Sigmoid colon (tissue), 7 donors: ENCODE measurements around the gene ADAM8. TPM values are rescaled to one million over a fixed set of nuclear protein-coding genes. Genes with fewer than 3 reads are reported as not detected.

ENCODE experiments used
- DNase-seq: peaks from one replicate; pipeline ENCODE4 v3.0.0-alpha.2; 2019
- H3K27ac ChIP-seq, 4 donors: fragments of 200-600 bp; sonication (generic); one replicate each; pipeline ENCODE4 v1.5.1; 2016 to 2019; ENCODE audit warnings: mild to moderate bottlenecking in 1 of 4
- H3K27me3 ChIP-seq, 3 donors: fragments of 200-600 bp; sonication (generic); one replicate each; pipeline ENCODE4 v1.5.1; 2019; ENCODE audit warnings: mild to moderate bottlenecking in 1 of 3
- H3K36me3 ChIP-seq, 4 donors: fragments of 200-600 bp; sonication (generic); one replicate each; pipeline ENCODE4 v1.5.1; 2016 to 2019
- H3K4me1 ChIP-seq, 4 donors: fragments of 200-600 bp; sonication (generic); one replicate each; pipeline ENCODE4 v1.5.1; 2017 to 2019
- H3K4me3 ChIP-seq, 4 donors: fragments of 200-600 bp; sonication (generic); one replicate each; pipeline ENCODE4 v1.5.1; 2017 to 2019; ENCODE audit warnings: mild to moderate bottlenecking in 2 of 4, moderate library complexity in 1 of 4
- H3K9me3 ChIP-seq, 4 donors: fragments of 200-600 bp in 3 of 4; sonication (generic) in 3 of 4; one replicate each; pipeline versions ENCODE4 v1.5.1 to v1.6.1; 2013 to 2019
- CTCF ChIP-seq, 4 experiments: fragments of 450-650 bp in 3 of 4; fragments of 200-600 bp in 1 of 4; IDR thresholded peaks; one replicate each; pipeline ENCODE4 v1.5.1; 2016 to 2019; ENCODE audit warnings: antibody characterized with exemption in 4 of 4, mild to moderate bottlenecking in 3 of 4, moderate library complexity in 2 of 4
- EP300 ChIP-seq, 4 donors: sonication (generic); formaldehyde crosslinking; IDR thresholded peaks; one replicate each; pipeline ENCODE4 v1.6.1; 2017; ENCODE audit warnings: antibody characterized with exemption in 4 of 4
- POLR2A ChIP-seq, 2 donors: fragments of 450-650 bp; IDR thresholded peaks; one replicate each; pipeline ENCODE4 v1.6.1; 2016; ENCODE audit warnings: antibody characterized with exemption in 2 of 2, mild to moderate bottlenecking in 2 of 2, moderate library complexity in 2 of 2
- POLR2AphosphoS5 ChIP-seq, 4 donors: sonication (generic); formaldehyde crosslinking; IDR thresholded peaks; one replicate each; pipeline ENCODE4 v1.6.1; 2017; ENCODE audit warnings: antibody characterized with exemption in 4 of 4
- WGBS, 2 donors: extraction: QIAGEN DNeasy Blood & Tissue Kit; methylation state at CpG; one replicate each; pipeline ENCODE4 v1.1.7; 2013; 5-methylcytosine and 5-hydroxymethylcytosine counted together
- intact Hi-C: fragments of 100-400 bp; cut with DNase I; formaldehyde crosslinking; loops from one replicate; pipeline ENCODE4 v1.15.1; 2023
- polyA plus RNA-seq, 3 donors: library from polyadenylated mRNA; stranded (reverse); fragments of 200-250 nt; gene quantifications; one replicate each; pipeline ENCODE4 v1.2.3, GENCODE V29; 2013
- total RNA-seq, 4 donors: library from RNA; depleted of rRNA; stranded (reverse); fragments of >200 nt; gene quantifications; one replicate each; pipeline ENCODE4 v1.1.0, GENCODE V29; 2016
- donor health status: healthy with polysubstance abuse.
- donor health status: Bipolar disorder and iron deficiency.
- donor health status: healthy.

ADAM8 gene
- total and polyA plus RNA-seq, 7 donors = 0.36 to 8.9 (median 1.2) TPM

GRCh38 chr10:133213641-133214467 is 62.8 kb downstream of the ADAM8 start:
- H3K4me1 ChIP-seq = no peaks in the 10 kb centered on the region
- peaks cover 0 to 20% (median 0%) of the 10 kb centered on the region in 3 donors for H3K27me3 ChIP-seq
- H3K9me3 ChIP-seq = no peaks in the 10 kb centered on the region
- H3K4me3 ChIP-seq = no peak overlapping the region
- WGBS, 2 donors = 77 to 89% methylated on average over 32 of the region's 32 CpGs
- intact Hi-C loops = no loop called here
- TF ChIP-seq CTCF (IDR thresholded peaks at IDR 0.05) (no peak), POLR2AphosphoS5 (IDR thresholded peaks at IDR 0.05) (no peak), POLR2A (IDR thresholded peaks at IDR 0.05) (no peak), EP300 (IDR thresholded peaks at IDR 0.05) (no peak)
- H3K36me3 ChIP-seq = no peaks in the 10 kb centered on the region
- no peak for DNase-seq
- no peak overlapping the region for H3K27ac ChIP-seq

GRCh38 chr10:133212853-133213494 is 63.7 kb downstream of the ADAM8 start:
- no peak for DNase-seq
- no peaks in the 10 kb centered on the region for H3K36me3 ChIP-seq
- intact Hi-C loops = no loop called here
- no peak overlapping the region for H3K4me3 ChIP-seq
- peaks cover 0 to 18% (median 0%) of the 10 kb centered on the region in 3 donors for H3K27me3 ChIP-seq
- H3K4me1 ChIP-seq = no peaks in the 10 kb centered on the region
- no peaks in the 10 kb centered on the region for H3K9me3 ChIP-seq
- no peak for TF ChIP-seq CTCF (IDR thresholded peaks at IDR 0.05)
- H3K27ac ChIP-seq = no peak overlapping the region
- 80 to 88% methylated on average over 20 of the region's 20 CpGs for WGBS, 2 donors

Other genes with a start within 250 kb of the ADAM8 start
- gene ADGRA1, start 188.9 kb downstream of the ADAM8 start, total RNA-seq = under 1 TPM in 3 of 4 donors, not detected in 1; under 0.01 to 0.28 (median 0.14) TPM
- gene ADGRA1, start 188.9 kb downstream of the ADAM8 start, polyA plus RNA-seq = under 1 TPM in 1 of 3 donors, not detected in 2; 0.03 TPM
- gene KNDC1, start 116.6 kb downstream of the ADAM8 start, total RNA-seq = 1 to 10 TPM in 1 of 4 donors, under 1 TPM in 3; 0.16 to 1.9 (median 0.52) TPM
- gene KNDC1, start 116.6 kb downstream of the ADAM8 start, polyA plus RNA-seq = under 1 TPM in 2 of 3 donors, not detected in 1; under 0.01 to 0.15 TPM
- gene UTF1, start 46.7 kb downstream of the ADAM8 start, total RNA-seq = not detected
- not detected for gene UTF1, start 46.7 kb downstream of the ADAM8 start, polyA plus RNA-seq
- 1 to 10 TPM in 2 of 4 donors, under 1 TPM in 2; 0.66 to 1.4 (median 0.95) TPM for gene VENTX, start 39.0 kb downstream of the ADAM8 start, total RNA-seq
- gene VENTX, start 39.0 kb downstream of the ADAM8 start, polyA plus RNA-seq = under 1 TPM in 1 of 3 donors, not detected in 2; 0.36 TPM
- 10 to 100 TPM; 25.8 to 33.5 (median 30.2) TPM for gene TUBGCP2, start 32.0 kb upstream of the ADAM8 start, total RNA-seq
- gene TUBGCP2, start 32.0 kb upstream of the ADAM8 start, polyA plus RNA-seq = 10 to 100 TPM; 13.8 to 51.1 (median 26.6) TPM
- 10 to 100 TPM; 42.8 to 53.6 (median 45.1) TPM for gene ZNF511, start 32.0 kb upstream of the ADAM8 start, total RNA-seq
- gene ZNF511, start 32.0 kb upstream of the ADAM8 start, polyA plus RNA-seq = 10 to 100 TPM; 34.7 to 55.6 (median 49.9) TPM
- gene CALY, start 60.0 kb upstream of the ADAM8 start, total RNA-seq = 1 to 10 TPM; 1.3 to 6.8 (median 5.4) TPM
- 1 to 10 TPM in 1 of 3 donors, not detected in 2; 1.4 TPM for gene CALY, start 60.0 kb upstream of the ADAM8 start, polyA plus RNA-seq
- 1 to 10 TPM in 1 of 4 donors, not detected in 3; 2.9 TPM for gene PRAP1, start 70.5 kb upstream of the ADAM8 start, total RNA-seq
- 100 to 1,000 TPM in 1 of 3 donors, 10 to 100 TPM in 2; 73.4 to 102 (median 88.9) TPM for gene PRAP1, start 70.5 kb upstream of the ADAM8 start, polyA plus RNA-seq
- 10 to 100 TPM in 2 of 4 donors, 1 to 10 TPM in 2; 8.0 to 25.7 (median 12.8) TPM for gene FUOM, start 81.2 kb upstream of the ADAM8 start, total RNA-seq
- 10 to 100 TPM; 39.0 to 98.0 (median 48.9) TPM for gene FUOM, start 81.2 kb upstream of the ADAM8 start, polyA plus RNA-seq
- 10 to 100 TPM; 58.6 to 87.0 (median 65.6) TPM for gene ECHS1, start 96.5 kb upstream of the ADAM8 start, total RNA-seq
- gene ECHS1, start 96.5 kb upstream of the ADAM8 start, polyA plus RNA-seq = 100 to 1,000 TPM; 187 to 360 (median 220) TPM
- 10 to 100 TPM in 3 of 4 donors, 1 to 10 TPM in 1; 6.4 to 11.8 (median 11.0) TPM for gene PAOX, start 102.4 kb upstream of the ADAM8 start, total RNA-seq
- 1 to 10 TPM; 5.4 to 8.7 (median 6.5) TPM for gene PAOX, start 102.4 kb upstream of the ADAM8 start, polyA plus RNA-seq
- 10 to 100 TPM; 14.0 to 28.8 (median 17.0) TPM for gene MTG1, start 117.3 kb upstream of the ADAM8 start, total RNA-seq
- gene MTG1, start 117.3 kb upstream of the ADAM8 start, polyA plus RNA-seq = 10 to 100 TPM; 27.6 to 63.6 (median 30.3) TPM
- gene SPRN, start 147.8 kb upstream of the ADAM8 start, total RNA-seq = 1 to 10 TPM in 1 of 4 donors, under 1 TPM in 2, not detected in 1; 0.41 to 1.1 (median 0.71) TPM
- gene SPRN, start 147.8 kb upstream of the ADAM8 start, polyA plus RNA-seq = under 1 TPM in 2 of 3 donors, not detected in 1; under 0.01 to 0.28 TPM
- gene SCART1, start 177.1 kb upstream of the ADAM8 start, total RNA-seq = 1 to 10 TPM; 1.3 to 4.7 (median 3.4) TPM
- under 1 TPM in 1 of 3 donors, not detected in 2; 0.99 TPM for gene SCART1, start 177.1 kb upstream of the ADAM8 start, polyA plus RNA-seq